OCI-LY7 (cell line): ENCODE results near the gene PRR35. TPM values are rescaled to one million over a fixed set of nuclear protein-coding genes. Genes with fewer than 3 reads are reported as not detected.

Source experiments
- BruUV-seq: library from RNA; stranded (reverse); fragments of 400-500 nt; replicated peaks from 2 replicates; lab custom pipeline; 2021; lab: Mats Ljungman, UMichigan
- CTCF ChIA-PET: fragments of 300-600 bp; sonication (Branson Sonifier 250); formaldehyde crosslinking; loops from one replicate; lab custom pipeline; 2022; ENCODE audit warnings: antibody characterized with exemption; ENCODE audit not compliant: unreplicated experiment; lab: Charles Lee
- POLR2A ChIA-PET: fragments of 300-600 bp; sonication (Branson Sonifier 250); formaldehyde crosslinking; loops from one replicate; lab custom pipeline; 2022; ENCODE audit warnings: antibody characterized with exemption; lab: Charles Lee
- DNase-seq: peaks from one replicate; pipeline ENCODE4 v3.0.0-alpha.2; 2015; ENCODE audit warnings: low spot score
- H2AFZ ChIP-seq: fragments of 200-600 bp; sonication (generic), shearing (Covaris generic); 2 replicates; pipeline ENCODE4 v1.6.1; 2014; ENCODE audit warnings: mild to moderate bottlenecking, antibody characterized with exemption, low read length, moderate library complexity
- H3K27ac ChIP-seq: fragments of 200-600 bp; sonication (generic); 2 replicates; pipeline ENCODE4 v1.5.1; 2014; ENCODE audit warnings: mixed run types, low read depth, mild to moderate bottlenecking, moderate library complexity, low read length, inconsistent platforms; ENCODE audit not compliant: poor library complexity, severe bottlenecking
- H3K36me3 ChIP-seq: fragments of 200-600 bp; sonication (generic); 2 replicates; pipeline ENCODE4 v1.6.1; 2014; ENCODE audit warnings: mild to moderate bottlenecking, antibody characterized with exemption, low read length, moderate library complexity, mixed read lengths; ENCODE audit not compliant: insufficient read depth
- H3K4me1 ChIP-seq: fragments of 200-600 bp; sonication (generic); 2 replicates; pipeline ENCODE4 v1.5.1; 2014; ENCODE audit warnings: mild to moderate bottlenecking, low read length; ENCODE audit not compliant: insufficient read depth, poor library complexity, severe bottlenecking
- H3K4me2 ChIP-seq: fragments of 200-600 bp; sonication (generic); 2 replicates; pipeline ENCODE4 v1.6.1; 2014; ENCODE audit warnings: mild to moderate bottlenecking, low read length
- H3K4me3 ChIP-seq: fragments of 200-600 bp; sonication (generic); 2 replicates; pipeline ENCODE4 v1.5.1; 2014; ENCODE audit warnings: mild to moderate bottlenecking, low read depth, low read length; ENCODE audit not compliant: poor library complexity, severe bottlenecking
- H3K79me2 ChIP-seq: fragments of 200-600 bp; sonication (generic); 2 replicates; pipeline ENCODE4 v1.6.1; 2016; ENCODE audit warnings: low read depth, mild to moderate bottlenecking, low read length, moderate library complexity, mixed read lengths; ENCODE audit not compliant: insufficient read depth
- H3K9me2 ChIP-seq: fragments of 200-600 bp; sonication (generic); 2 replicates; pipeline ENCODE4 v1.6.1; 2016; ENCODE audit warnings: mild to moderate bottlenecking, low read length, mixed read lengths; ENCODE audit not compliant: insufficient read depth
- H3K9me3 ChIP-seq: fragments of 200-600 bp; sonication (generic); 2 replicates; pipeline ENCODE4 v1.6.1; 2014; ENCODE audit warnings: mild to moderate bottlenecking, mixed run types, low read length, mixed read lengths
- H4K20me1 ChIP-seq: fragments of 200-600 bp; sonication (generic); 2 replicates; pipeline ENCODE4 v1.6.1; 2014; ENCODE audit warnings: mild to moderate bottlenecking, antibody characterized with exemption, low read length, moderate library complexity, mixed read lengths; ENCODE audit not compliant: insufficient read depth
- CTCF ChIP-seq: fragments of 200-600 bp; sonication (generic); conservative IDR thresholded peaks from 2 replicates; pipeline ENCODE4 v1.5.1; 2014; ENCODE audit warnings: mild to moderate bottlenecking, antibody characterized with exemption, low read length, moderate library complexity, mixed read lengths
- EZH2phosphoT487 ChIP-seq: fragments of 200-600 bp; sonication (generic); IDR thresholded peaks from 2 replicates; pipeline ENCODE4 v1.6.1; 2018; ENCODE audit warnings: low read depth, borderline replicate concordance, mild to moderate bottlenecking, mixed run types, antibody characterized with exemption, low read length, moderate library complexity, mixed read lengths
- intact Hi-C: fragments of 100-400 bp; cut with micrococcal nuclease; formaldehyde crosslinking; loops from one replicate; pipeline ENCODE4 v1.10.0; 2022; ENCODE audit not compliant: unreplicated experiment
- total RNA-seq, 2 experiments: library from RNA; depleted of rRNA in 1 of 2; stranded (reverse); fragments of >200 nt in 1 of 2; shearing (Covaris generic) in 1 of 2; gene quantifications; 2 replicates each; pipeline ENCODE4 v1.2.3, GENCODE V29; 2014 to 2022

The PRR35 gene
- total RNA-seq, 2 experiments from 2014 or later: not detected

- no peaks in the 10 kb centered on the region for H3K9me3 ChIP-seq
- peaks cover 46% of the 10 kb centered on the region for H3K79me2 ChIP-seq
- no peaks in the 10 kb centered on the region for H3K9me2 ChIP-seq
- DNase-seq: peak; percentile 37
- H3K4me2 ChIP-seq: peak overlapping the region; percentile 92
- intact Hi-C loops: no loop called here
- no peaks in the 10 kb centered on the region for H4K20me1 ChIP-seq
- BruUV-seq: no TSS peak
- peaks cover 24% of the 10 kb centered on the region for H3K4me1 ChIP-seq
- TF ChIP-seq EZH2phosphoT487: no peak
- TF ChIP-seq CTCF: no peak
- H2AFZ ChIP-seq: no peak overlapping the region
- H3K4me3 ChIP-seq: peak overlapping the region; percentile 92
- H3K27ac ChIP-seq: peak overlapping the region; percentile 15
- CTCF ChIA-PET: no interaction called here
- POLR2A ChIA-PET: no interaction called here
- peaks cover 13% of the 10 kb centered on the region; the same call in 1 of the 2 replicates for H3K36me3 ChIP-seq
These were observed 31.8 kb upstream of the PRR35 start for GRCh38 chr16:528111-529011.

GRCh38 chr16:529012-529575 is 31.1 kb upstream of the PRR35 start:
- Histone ChIP-seq H3K4me2 (peak overlapping the region; percentile 92), H3K79me2 (peaks cover 46% of the 10 kb centered on the region), H3K4me1 (peaks cover 24% of the 10 kb centered on the region), H4K20me1 (no peaks in the 10 kb centered on the region), H3K36me3 (peaks cover 13% of the 10 kb centered on the region; the same call in 1 of the 2 replicates), H3K4me3 (peak overlapping the region; percentile 92), H3K9me2 (no peaks in the 10 kb centered on the region), H3K9me3 (no peaks in the 10 kb centered on the region), H2AFZ (no peak overlapping the region), H3K27ac (peak overlapping the region; percentile 15)
- no TSS peak for BruUV-seq
- CTCF ChIA-PET: no interaction called here
- TF ChIP-seq EZH2phosphoT487: no peak
- TF ChIP-seq CTCF: no peak
- DNase-seq: peak; percentile 40
- POLR2A ChIA-PET: no interaction called here
- intact Hi-C loops: no loop called here
